Measurements from ENCODE around the gene TTC39C. TPM values are rescaled to one million over a fixed set of nuclear protein-coding genes. Genes with fewer than 3 reads are reported as not detected.

Gene TTC39C
- total and polyA plus RNA-seq, 12 donors = 3.5 to 8.1 (median 5.2) TPM

GRCh38 chr18:24018299-24018886 is 3.8 kb downstream of the TTC39C start:
- intact Hi-C loops (cut with DNase I) = loop anchor here in 2 of 10 donors (5.0 to 10.0 kb wide), 2 partner anchors 94 to 96 kb away; no protein-coding TSS in a partner anchor
- Histone ChIP-seq H3K27ac (peak overlapping the region in 1 of 10 donors; percentile 22), H3K4me3 (no peak overlapping the region), H3K36me3 (no peaks in the 10 kb centered on the region), H3K27me3 (no peaks in the 10 kb centered on the region), H3K9me3 (no peaks in the 10 kb centered on the region), H3K4me1 (peaks cover 0 to 86% (median 10%) of the 10 kb centered on the region in 9 donors)
- no peak for TF ChIP-seq CTCF (IDR thresholded peaks at IDR 0.05)
- DNase-seq (no peak), ATAC-seq (no peak)
- 87 to 89% methylated on average over 11 of the region's 11 CpGs for WGBS, 2 donors

DNA sequence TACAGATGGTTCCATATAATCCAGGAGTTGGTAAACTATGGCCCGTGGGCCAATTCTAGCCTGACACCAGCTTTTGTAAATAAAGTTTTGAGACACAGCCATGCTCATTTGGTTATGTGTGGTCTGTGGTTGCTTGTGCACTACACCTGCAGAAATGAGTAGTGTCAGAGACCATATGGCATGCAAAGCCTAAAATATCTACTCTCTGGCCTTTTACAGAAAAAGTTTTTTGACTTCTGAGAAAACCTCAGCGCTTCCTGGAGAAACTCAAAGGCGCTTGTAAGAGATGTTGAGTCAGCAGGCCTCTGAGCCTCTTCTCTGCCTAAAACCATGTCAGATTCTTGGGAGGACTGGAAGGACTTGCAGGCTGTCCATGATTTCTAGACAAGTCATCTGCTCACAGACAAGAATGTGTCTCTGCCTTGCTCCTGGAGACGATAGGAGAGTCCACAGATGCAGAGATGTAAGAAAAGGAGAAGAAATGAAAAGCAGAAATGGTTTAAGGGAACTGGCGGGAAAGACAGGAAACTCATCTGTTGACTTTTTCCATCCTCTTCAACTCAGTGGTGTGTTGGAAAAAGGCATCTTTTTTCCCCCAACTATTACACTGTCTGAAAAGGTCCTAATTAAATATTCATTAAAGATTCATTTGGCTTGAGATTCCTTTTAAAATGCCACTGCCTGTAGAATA is 5.2 kb downstream of the TTC39C start:
- 86 to 97% methylated on average over 5 of the region's 5 CpGs for WGBS, 2 donors
- peak overlapping the region in 1 of 10 donors; percentile 22 for H3K27ac ChIP-seq
- no peaks in the 10 kb centered on the region for H3K9me3 ChIP-seq
- DNase-seq (no peak), ATAC-seq (no peak)
- no peak for TF ChIP-seq CTCF (IDR thresholded peaks at IDR 0.05)
- H3K4me3 ChIP-seq = no peak overlapping the region
- H3K36me3 ChIP-seq = no peaks in the 10 kb centered on the region
- H3K27me3 ChIP-seq = no peaks in the 10 kb centered on the region
- intact Hi-C loops (cut with DNase I) = loop anchor here in 4 of 10 donors (5.0 to 10.0 kb wide), 4 partner anchors 93 to 427 kb away; no protein-coding TSS in a partner anchor
- peaks cover 0 to 86% (median 10%) of the 10 kb centered on the region in 9 donors for H3K4me1 ChIP-seq

GRCh38 chr18:24021505-24021904 is 7.0 kb downstream of the TTC39C start:
- no peak for DNase-seq
- Histone ChIP-seq H3K9me3 (no peaks in the 10 kb centered on the region), H3K36me3 (no peaks in the 10 kb centered on the region), H3K27ac (no peak overlapping the region), H3K4me3 (no peak overlapping the region), H3K4me1 (peaks cover 0 to 77% (median 0%) of the 10 kb centered on the region in 9 donors), H3K27me3 (no peaks in the 10 kb centered on the region)
- no peak for ATAC-seq
- intact Hi-C loops (cut with DNase I) = loop anchor here in 2 of 10 donors (5.0 kb wide), 2 partner anchors 96 to 429 kb away; no protein-coding TSS in a partner anchor
- no peak for TF ChIP-seq CTCF (IDR thresholded peaks at IDR 0.05)
- 96 to 98% methylated on average over 3 of the region's 3 CpGs for WGBS, 2 donors

DNA sequence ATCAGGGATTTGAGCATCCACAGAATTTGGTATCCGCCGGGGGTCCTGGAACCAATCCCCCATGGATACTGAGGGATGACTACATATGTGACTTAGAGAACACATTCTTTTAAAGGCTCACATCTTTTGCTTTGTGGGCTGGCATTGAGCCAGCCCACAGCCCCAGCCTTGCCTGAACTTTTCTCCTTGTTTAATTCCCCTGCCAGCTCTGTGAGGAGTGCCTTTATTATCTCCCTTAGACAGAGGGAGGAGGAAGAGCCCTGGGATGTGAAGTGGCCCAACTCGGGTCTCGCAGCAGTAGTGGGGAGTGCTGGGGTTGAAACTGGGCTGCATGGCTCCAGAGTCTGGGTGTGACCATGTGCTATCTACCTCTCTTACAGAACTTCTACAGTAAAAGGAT is 7.6 kb downstream of the TTC39C start:
- Histone ChIP-seq H3K27ac (no peak overlapping the region), H3K4me1 (peaks cover 0 to 77% (median 0%) of the 10 kb centered on the region in 9 donors), H3K9me3 (no peaks in the 10 kb centered on the region), H3K4me3 (no peak overlapping the region), H3K36me3 (no peaks in the 10 kb centered on the region), H3K27me3 (no peaks in the 10 kb centered on the region)
- 71 to 75% methylated on average over 4 of the region's 4 CpGs for WGBS, 2 donors
- no peak for TF ChIP-seq CTCF (IDR thresholded peaks at IDR 0.05)
- DNase-seq (no peak), ATAC-seq (peak in 1 of 8 donors; percentile 8)
- intact Hi-C loops (cut with DNase I) = loop anchor here in 2 of 10 donors (5.0 kb wide), 2 partner anchors 95 to 430 kb away; no protein-coding TSS in a partner anchor

Measured in heart right ventricle (tissue), 16 donors.